Stomach (tissue), 4 donors: ENCODE measurements around the gene DYRK1A.

Experiments used
- CTCF ChIP-seq, 7 experiments: fragments of 450-650 bp in 4 of 7; fragments of 200-600 bp in 3 of 7; sonication (generic) in 3 of 7; IDR thresholded peaks; one replicate each; pipeline ENCODE4 v1.5.1; 2016 to 2019; ENCODE audit warnings: antibody characterized with exemption in 7 of 7, control low read depth in 2 of 7, mild to moderate bottlenecking in 1 of 7
- POLR2AphosphoS5 ChIP-seq, 3 donors: sonication (generic); formaldehyde crosslinking; IDR thresholded peaks; one replicate each; pipeline ENCODE4 v1.6.1; 2016; ENCODE audit warnings: antibody characterized with exemption in 3 of 3

- TF ChIP-seq POLR2AphosphoS5 (IDR thresholded peaks at IDR 0.05) (no peak), CTCF (IDR thresholded peaks at IDR 0.05) (no peak)
Observed at GRCh38 chr21:37505963-37506362, 139.4 kb downstream of the DYRK1A start.
